ENCODE results near the gene CDC7.
"Not testable (repeated sequence)": the region's sequence is repeated elsewhere in the genome, so short reads cannot be mapped to it uniquely, and the experiment has no call there.

CDC7 gene

DNA sequence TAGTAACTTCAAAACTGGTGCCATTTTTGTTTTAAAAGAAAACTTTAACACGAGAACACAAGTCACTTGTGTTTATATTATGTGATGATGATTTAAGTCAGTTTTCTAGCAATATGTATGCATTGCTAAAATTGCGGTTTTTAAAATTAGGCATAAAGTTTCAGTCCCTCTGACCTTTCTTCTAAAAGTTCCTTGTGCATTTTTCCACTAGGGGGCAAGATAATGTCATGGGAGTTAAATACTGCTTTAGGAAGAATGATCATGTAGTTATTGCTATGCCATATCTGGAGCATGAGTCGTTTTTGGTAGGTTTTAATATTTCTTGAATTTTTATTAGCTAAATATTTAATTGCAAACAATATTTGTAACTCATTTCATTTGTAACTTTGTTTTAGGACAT, 10.7 kb downstream of the CDC7 start:
- peak; percentile 43 for DNase-seq (ENCODE audit: low read depth)

DNA sequence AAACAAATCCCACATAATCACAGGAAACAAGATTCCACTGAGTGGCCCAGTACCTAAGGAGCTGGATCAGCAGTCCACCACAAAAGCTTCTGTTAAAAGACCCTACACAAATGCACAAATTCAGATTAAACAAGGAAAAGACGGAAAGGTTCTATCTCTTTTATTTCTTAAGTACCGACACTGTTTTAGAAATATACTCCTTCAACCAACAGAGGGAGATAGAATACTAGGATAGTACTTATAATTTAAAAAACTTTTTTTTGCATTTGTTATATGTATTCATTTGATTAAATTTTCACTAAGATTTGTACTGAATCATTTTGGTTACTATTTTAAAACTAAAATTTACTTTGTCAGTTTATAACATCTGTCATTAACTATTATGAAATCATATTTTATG, 12.5 kb downstream of the CDC7 start:
- DNase-seq (ENCODE audit: low read depth) = no peak

DNA sequence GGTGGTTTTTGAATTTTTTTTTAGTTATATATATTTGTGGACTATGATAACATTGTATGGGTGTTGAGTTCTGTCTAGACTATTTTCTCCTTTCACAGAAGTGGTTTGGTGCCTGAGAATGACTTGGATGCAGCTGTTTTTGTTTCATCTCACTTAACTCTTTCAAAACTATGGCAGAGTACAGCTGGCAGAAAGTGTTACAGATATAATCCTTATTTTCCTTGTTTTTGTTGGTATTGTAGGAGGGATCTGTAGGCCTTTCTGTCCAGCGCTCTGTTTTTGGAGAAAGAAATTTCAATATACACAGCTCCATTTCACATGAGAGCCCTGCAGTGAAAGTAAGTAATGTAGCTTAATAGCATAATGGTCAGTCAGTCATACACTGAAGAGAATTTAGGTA, 13.1 kb downstream of the CDC7 start:
- no peak for DNase-seq (ENCODE audit: low read depth)

DNA sequence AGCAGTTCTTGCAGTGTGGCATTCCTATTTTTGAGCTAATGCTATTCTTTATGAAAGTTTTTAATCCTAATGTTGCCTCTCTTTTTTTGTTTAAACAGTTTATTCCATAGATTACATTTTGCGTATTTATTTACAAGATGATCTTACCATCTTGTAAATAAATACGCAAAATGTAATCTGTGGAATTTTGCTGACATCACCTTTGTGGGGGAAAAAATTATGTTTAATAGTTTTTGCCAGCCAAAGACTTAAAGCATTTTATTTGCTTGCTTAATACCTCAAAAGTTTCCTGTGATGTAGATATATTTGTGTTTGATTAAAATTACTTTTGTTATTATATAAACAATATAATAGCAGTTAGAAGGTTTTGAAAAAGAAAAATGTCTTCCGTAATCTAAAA, 15.3 kb downstream of the CDC7 start:
- DNase-seq (ENCODE audit: low read depth) = no peak

DNA sequence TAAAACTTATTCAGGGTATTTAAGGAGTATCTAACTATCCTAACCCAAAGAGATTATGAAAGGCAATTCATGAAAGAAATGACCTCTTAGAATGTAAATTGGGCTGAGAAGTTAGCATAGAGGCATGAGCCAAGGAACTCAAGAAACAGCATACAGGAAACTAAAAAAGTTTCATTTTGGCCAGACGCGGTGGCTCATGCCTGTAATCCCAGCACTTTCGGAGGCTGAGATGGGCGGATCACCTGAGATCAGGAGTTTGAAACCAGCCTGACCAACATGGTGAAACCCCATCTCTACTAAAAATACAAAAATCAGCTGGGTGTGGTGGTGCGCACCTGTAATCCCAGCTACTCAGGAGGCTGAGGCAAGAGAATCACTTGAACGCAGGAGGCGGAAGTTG, 16.0 kb downstream of the CDC7 start:
- not testable (repeated sequence) for DNase-seq (ENCODE audit: low read depth)

DNA sequence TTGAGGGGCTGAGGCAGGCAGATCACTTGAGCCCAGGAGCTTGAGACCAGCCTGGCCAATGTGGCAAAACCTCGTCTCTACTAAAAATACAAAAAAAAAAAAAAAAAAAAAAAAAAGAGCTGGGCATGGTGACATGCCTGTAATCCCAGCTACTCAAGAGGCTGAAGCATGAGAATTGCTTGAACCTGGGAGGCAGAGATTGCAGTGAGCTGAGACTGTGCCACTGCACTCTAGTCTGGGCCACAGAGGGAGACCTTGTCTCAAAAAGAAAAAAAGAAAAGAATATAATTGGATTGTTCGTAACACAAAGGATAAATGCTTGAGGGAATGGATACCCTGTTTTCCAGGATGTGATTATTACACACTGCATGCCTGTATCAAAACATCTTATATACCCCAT, 18.5 kb downstream of the CDC7 start:
- not testable (repeated sequence) for DNase-seq (ENCODE audit: low read depth)

DNA sequence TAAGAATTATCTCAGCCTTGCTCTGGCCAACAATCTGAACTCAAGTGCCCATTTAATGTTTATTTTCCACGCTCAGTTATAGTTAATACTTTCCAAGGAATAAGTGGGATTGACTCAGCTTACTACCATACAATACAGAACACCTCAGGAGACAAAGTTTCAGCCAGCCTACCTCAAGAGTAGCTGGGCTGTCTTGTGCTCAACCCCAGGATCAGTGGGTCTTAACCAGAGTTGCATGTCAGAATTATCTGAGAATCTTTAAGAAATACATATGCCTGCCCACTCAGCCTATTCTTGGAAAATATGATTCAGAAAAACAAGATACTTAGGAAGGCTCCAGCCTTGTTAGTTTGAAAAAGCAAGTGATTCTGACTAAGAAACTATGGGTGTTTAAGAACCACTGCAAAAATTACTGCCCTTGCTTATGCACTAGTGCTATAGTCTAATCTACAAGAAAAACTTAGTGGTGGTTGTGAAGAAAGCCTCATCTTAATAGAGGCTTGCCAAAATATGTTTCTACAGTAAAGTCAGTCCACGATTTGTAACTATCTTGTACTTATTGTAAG, 20.4 kb downstream of the CDC7 start:
- DNase-seq (ENCODE audit: low read depth) = no peak

DNA sequence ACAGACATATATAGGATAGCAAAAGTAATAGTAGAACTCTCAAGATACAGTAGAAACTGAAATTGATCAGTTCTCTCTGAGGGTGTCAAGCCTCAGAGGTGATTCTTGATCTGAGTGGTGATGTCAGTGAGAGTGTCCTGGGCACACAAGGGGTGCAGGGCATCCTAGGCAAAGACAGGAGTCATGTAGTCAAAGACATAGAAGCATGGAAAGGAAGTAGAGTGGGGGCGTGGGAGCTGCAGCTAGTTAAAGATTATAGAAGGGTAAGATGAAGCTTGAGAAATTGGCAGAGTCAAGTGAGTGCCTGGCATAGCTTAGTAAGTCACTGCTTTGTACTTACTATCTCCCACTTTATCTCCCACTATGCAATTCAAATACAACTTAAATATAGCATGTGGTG, 22.8 kb downstream of the CDC7 start:
- no peak for DNase-seq (ENCODE audit: low read depth)

DNA sequence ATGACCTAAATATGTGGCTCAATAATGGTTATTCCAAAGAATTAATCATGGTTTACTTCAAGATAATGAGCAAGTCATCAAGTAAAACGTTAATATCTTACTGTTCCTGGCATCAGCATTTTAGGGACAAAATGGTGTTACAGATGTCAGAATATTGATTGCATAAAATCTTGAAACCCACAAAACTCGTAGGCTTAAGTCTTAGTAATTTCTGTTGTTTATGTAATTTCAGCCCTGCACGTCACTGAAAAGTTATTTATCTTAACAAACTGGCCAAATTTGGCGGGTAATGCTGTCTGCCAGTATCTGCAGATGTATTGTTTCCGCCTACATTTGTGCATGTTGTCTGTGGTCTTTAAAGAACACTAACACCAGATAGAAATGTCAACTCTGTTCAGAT, 25.8 kb downstream of the CDC7 start:
- no peak for DNase-seq (ENCODE audit: low read depth)

DNA sequence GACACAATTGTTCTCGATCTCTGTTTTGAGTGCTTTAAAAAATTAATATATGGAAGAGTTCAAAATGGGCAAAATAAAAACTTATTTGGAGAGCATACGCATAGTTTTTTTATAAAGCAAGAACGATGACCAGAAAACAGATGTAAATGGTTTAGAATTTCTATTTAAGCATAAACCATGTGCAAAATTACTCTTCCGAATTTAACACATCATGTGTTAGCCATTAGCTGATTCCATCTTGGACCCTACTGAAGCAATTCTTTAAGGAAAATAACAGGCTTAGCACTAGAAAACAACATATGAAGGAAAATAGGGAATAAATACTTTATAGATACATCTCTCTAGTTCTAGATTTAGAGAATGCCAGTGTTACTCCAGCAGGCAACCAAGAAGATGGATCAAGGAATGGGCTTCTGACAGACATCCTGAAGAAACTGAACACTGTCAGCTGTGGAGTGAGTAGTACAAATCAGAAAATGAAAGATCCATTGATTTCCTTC, 26.7 kb downstream of the CDC7 start:
- no peak for DNase-seq (ENCODE audit: low read depth)

DNA sequence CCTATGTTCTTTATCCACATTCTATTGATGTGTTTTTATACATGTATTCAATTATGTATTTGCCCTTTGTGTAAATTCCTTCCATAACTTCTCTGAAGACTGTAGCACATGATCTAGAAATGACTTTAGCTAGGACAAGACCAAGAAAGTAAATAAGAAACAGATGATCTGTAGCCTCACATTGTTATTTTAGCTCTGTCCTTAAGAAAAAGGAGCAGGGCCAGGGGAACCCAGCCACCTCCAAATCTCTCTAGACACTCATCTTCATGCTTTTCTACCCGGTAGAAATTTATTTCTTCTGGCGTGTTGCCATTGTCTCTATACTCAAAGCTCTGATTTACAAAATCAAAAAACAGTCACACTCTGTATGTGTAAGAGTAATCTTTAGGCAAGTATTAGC, 27.1 kb downstream of the CDC7 start:
- DNase-seq (ENCODE audit: low read depth) = no peak

DNA sequence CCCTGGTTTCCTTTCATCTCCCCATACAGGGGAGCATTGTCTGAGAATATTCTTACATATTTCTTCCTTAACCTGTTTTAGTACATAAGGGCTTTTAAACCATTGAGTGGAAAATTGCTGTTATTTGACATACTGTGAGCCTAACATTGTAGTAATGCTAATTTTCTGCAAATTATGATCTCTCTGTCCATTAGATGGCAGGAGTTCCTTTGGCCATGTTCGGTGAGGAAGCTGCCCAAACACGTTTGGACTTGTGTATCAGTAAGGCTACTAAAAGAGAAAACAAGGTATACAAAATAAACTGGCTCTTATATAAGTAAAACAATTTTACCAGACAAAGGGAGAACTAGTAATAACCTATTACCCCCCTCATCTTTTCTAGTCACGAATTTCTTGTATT, 29.2 kb downstream of the CDC7 start:
- peak; percentile 24 for DNase-seq (ENCODE audit: low read depth)

DNA sequence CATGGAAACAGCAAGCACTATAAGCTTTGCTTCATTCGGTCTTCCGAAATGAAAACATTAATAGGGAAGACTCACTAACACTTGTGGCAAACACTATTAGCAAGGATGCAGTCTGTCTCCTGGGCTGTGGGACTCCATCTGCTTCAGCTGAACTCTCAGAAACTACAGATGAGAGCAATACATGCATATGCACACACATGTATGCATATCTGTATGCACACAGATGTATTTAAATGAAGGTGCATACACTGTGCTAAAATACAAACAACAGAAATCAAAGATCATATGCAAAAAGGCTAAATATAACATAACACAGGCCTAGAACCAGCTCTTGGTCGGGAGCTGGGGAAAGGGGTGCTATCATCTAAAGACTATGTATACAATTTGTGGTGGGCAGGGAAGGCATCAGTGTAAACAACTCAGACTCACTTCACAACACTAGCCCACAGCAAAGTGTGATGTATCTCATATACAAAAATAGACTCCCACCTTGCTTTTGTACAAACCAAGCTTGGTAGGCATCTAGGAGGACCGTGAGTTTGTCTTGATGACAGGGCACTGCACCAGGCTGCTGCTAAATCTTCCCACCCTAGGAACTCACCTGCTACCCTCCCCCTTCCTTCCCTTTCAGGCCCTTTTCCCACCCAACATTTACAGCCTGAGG, 32.8 kb downstream of the CDC7 start:
- DNase-seq (ENCODE audit: low read depth) = no peak

DNA sequence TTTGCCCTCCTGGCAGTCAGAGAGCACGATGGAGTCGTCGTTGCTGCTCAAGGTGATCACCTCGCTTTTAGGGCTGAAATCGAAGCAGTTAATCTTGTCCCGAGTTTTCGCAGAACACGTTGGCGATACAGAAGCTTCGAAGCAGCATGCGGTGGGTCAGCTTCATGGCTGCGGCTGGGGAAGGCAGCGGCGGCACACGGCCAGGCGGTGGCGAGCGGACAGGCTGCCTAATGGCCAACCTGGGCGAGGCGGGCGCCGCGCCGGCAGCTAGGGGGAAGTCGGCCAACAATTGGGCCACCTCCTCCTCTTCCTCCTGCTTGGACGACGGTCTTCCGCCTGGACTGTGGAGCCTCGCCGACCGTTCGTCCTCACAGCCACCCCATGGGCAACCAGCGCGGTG, 34.8 kb downstream of the CDC7 start:
- DNase-seq (ENCODE audit: low read depth) = no peak

DNA sequence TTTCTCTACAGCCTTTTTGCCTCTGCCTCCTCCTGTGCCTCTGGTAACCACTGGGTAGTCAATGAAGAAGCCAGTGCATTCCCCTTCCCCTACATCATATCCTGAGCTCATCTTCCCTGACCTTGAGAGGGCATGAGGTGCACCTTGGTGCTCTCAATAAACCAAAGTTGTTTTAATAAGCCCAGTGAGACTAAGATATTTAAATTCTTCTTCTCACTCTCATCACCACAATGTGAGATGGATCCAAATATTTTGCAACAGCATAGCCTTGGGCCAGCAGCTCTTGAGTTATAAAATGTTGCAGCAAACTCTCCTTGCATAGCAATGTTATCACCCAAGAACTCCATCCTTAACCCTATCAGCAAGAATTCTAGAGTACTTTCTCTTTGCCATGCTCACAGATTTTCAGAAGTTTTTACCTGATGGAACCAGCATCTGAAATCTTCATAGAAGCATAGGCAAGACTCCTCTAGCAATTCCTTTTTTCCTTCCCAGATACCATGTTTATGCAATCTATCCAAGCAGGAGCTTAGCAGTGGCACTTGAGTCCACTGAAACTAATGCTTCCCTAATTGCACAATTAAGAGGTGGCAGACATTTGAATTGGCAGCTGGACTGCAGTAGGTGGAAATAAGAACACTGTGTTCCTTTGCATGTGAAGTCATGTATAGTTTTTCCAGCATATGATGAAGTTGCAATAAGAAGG, 36.8 kb downstream of the CDC7 start:
- peak; percentile 59 for DNase-seq (ENCODE audit: low read depth)

DNA sequence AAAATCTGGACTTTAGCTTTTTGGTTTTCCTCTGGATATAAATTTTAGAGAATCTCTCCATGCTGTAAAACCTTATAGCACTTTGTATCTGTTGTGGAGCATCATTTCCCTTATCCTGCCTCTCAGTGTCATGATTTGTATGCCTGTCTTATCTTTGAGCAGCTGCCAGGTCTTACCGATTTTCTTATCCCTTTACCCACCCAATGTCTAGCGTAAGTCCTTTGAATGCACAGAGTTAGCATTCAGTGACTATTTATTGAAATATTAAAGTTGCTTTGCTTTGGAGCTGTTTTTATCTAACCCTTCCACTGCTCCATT, 37.3 kb downstream of the CDC7 start:
- DNase-seq (ENCODE audit: low read depth) = no peak

DNA sequence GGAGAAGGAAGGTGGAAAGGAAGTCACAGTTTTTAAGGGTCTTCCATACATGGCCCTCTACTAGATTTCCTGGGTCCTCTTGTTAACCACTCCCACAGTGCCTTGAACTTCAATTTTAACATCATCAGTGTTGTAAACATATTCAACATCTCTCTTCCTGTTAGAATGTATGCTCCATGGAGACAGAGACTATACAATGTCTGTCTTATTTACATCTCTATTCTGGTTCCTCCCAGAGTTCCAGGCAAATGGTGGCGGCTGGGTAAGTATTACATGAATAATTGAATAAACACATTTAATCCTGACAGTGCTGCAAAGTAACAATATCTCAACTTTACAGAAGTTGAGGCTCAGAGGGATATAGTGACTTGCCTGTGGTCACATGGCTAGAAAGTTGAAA, 40.3 kb downstream of the CDC7 start:
- no peak for DNase-seq (ENCODE audit: low read depth)

DNA sequence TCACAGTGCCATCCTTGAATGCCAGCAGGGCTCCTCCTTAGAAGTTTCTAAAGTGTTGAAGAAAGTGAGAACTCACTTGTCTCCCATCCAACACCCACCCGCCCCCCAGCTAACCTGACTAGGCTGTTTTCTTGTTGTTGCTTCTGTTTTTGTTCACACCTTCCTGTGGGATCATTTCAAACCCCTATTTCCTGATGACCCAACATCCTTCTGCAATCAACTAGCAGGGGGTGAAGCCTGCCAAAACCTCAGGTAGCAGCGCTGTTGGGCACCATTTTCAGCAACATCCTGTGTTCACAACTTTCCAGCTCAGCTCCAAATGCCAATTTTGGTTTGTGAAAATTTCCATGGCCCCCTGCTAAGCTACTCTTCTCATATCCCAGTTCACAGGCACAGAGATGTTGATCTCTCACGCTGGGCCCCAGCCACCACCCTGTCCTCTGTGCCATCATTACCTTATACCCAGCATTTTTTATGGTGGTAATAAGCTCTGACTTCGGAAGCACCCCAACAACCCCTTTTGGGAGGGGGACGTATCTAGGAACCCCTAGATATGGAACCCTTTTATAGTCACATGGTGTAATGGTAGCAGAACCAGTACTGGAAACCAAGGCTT, 41.4 kb downstream of the CDC7 start:
- DNase-seq (ENCODE audit: low read depth) = no peak

DNA sequence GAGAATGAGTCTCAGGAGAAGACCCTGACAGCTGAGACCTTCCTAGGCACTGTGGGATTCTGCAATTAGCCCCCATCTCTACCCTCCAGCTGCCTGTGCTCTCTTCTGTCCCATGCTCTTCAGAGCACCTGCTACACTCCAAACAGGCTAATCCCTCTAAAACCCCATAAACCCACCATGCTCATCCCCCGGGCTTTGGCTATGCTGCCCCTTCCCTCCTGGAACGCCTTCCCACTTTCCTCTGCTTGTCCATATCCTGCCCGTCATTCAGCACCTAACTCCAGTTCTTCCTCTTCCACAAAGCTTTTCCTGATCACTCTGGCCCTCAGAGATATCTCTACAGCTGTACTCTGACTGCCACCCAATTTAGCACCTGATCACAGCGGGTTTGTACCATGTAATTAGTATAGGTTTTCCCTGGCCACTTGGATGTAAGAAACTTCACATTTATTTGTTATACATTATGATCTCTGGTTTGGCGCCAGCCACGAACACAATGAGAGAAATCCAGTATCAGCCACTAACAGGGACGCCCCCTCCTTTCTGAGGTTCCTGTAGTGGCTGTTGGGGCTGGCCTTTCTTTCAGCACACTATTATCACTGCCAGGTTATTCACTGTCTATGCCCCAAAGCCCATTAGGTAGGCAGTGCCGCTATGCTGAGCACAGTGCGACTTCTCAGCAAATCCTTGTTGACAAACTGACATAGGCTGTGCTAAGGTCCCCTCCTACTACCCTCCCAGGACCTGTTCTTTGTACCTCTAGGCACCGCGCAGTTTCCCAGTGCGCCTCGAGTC, 45.1 kb downstream of the CDC7 start:
- DNase-seq (ENCODE audit: low read depth) = no peak

DNA sequence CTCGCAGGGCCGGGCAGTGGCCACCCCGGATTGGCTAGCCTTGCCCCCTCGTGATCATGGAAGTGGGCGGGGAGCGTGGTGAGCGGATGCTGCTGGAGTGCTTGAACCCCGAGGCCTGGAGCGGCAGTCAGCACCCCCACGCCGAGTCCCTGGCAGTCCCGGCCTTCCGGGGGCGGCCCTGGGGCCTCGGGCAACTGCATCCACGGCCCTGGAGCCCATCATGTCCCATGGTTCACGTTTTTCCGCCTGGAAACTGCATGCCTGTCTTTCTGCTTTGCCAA, 45.6 kb downstream of the CDC7 start:
- no peak for DNase-seq (ENCODE audit: low read depth)

DNA sequence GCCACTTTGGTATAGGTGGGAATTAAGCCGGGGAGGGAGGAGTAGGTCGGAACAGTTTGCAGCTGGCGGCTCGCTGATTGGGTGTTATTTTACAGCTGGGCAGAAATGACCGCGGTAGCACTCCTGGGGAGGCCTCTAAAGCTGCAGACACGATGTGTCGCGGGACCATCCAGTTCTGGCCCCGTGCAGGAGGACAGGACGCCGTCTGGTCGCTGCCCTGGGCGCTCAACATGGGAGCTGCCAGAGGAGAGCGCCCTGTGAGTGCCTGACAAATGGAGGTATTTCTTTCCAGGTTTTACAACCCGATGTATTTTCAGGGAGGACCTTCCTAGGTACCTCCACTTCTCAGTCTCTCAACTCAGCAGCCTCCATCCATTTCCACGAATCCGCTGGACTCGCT, 46.2 kb downstream of the CDC7 start:
- DNase-seq (ENCODE audit: low read depth) = no peak

DNA sequence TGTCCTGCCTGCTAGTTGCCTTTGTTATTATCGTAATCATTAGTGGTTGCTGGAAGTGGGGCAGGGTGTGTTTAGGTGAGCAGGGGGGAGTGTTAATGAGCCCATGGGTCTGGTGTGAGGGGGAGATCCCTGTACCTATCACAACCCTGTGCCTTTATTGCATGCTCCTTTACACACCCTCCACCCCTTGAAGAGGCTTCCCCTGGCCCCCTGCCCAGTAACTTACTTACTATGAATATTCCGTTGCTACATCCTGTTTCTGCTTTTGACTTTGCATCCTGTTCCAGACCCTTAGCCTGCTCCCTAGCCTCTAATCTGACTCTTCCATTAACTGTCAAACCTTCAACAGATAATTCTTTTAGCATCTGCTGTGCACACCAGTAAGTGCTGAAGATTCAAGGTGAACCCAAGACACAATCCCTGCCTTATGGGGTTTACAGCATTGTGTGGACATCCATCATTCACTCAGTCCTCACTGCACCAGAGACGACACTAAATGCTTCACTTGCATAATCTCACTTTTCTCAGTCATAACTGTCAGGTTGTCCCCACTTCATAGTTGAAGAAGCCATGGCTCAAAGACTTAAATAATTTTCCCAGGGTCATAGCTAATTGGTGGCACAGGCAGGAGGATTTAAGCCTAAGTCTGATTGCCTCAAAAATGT, 47.9 kb downstream of the CDC7 start:
- no peak for DNase-seq (ENCODE audit: low read depth)
